GM12892 (cell line): Measurements from ENCODE around the gene SBK2.

ENCODE experiments used
- POLR2A ChIP-seq: IDR thresholded peaks from 2 replicates; pipeline ENCODE4 v1.6.1; 2011; ENCODE audit warnings: low read depth, low read length, control low read depth
- POLR2AphosphoS5 ChIP-seq: IDR thresholded peaks from 2 replicates; pipeline ENCODE4 v1.6.1; 2011; ENCODE audit warnings: low read depth, low read length, control low read depth
- TAF1 ChIP-seq: IDR thresholded peaks from 2 replicates; pipeline ENCODE4 v1.6.1; 2011; ENCODE audit warnings: low read depth, mild to moderate bottlenecking, control low read depth, low read length, borderline replicate concordance

GRCh38 chr19:55491546-55492360, 45.2 kb downstream of the SBK2 start:
- no peak for TF ChIP-seq TAF1
- no peak for TF ChIP-seq POLR2A
- TF ChIP-seq POLR2AphosphoS5 = no peak
